Naive thymus-derived CD8-positive, alpha-beta T cell (primary cell): ENCODE data around the gene COPG1. TPM values are rescaled to one million over a fixed set of nuclear protein-coding genes. Genes with fewer than 3 reads are reported as not detected.
A peak's percentile ranks its signal among the peaks of the same experiment; 100 is the strongest.

Source experiments
- ATAC-seq, 2 donors: fragments of 150-1000 bp; cut with Tn5 transposase in 1 of 2; sonication (Bioruptor Pico), chemical (Tn5 transposase) in 1 of 2; 1 replicate in 1 of 2; 2 replicates in 1 of 2; pipeline ENCODE4 v1.10.0; 2021; ENCODE audit warnings: mild to moderate bottlenecking in 2 of 2, moderate library complexity in 2 of 2
- POLR2A ChIA-PET: fragments of 350-600 bp; sonication (Branson Sonifier 250); formaldehyde crosslinking; loops from one replicate; lab custom pipeline; 2021; ENCODE audit warnings: antibody characterized with exemption; lab: Charles Lee
- DNase-seq, 10 donors: peaks; one replicate each; pipeline versions ENCODE4 v3.0.0 to v3.0.0-alpha.2; 2020 to 2022
- H3K27ac Mint-ChIP-seq, 10 donors: one replicate each; pipeline ENCODE4 v1.8.0; 2020 to 2022; ENCODE audit warnings: mild to moderate bottlenecking in 10 of 10, mixed read lengths in 10 of 10, moderate library complexity in 4 of 10, inconsistent platforms in 1 of 10
- H3K27me3 Mint-ChIP-seq, 5 donors: one replicate each; pipeline ENCODE4 v1.8.0; 2021 to 2022; ENCODE audit warnings: mixed read lengths in 5 of 5
- H3K36me3 Mint-ChIP-seq, 3 donors: one replicate each; pipeline ENCODE4 v1.8.0; 2020 to 2022; ENCODE audit warnings: mixed read lengths in 3 of 3, mild to moderate bottlenecking in 2 of 3, inconsistent platforms in 1 of 3
- H3K4me1 Mint-ChIP-seq, 4 donors: one replicate each; pipeline ENCODE4 v1.8.0; 2021 to 2022; ENCODE audit warnings: mixed read lengths in 4 of 4
- H3K4me3 Mint-ChIP-seq, 10 donors: one replicate each; pipeline ENCODE4 v1.8.0; 2020 to 2022; ENCODE audit warnings: mild to moderate bottlenecking in 10 of 10, mixed read lengths in 10 of 10, moderate library complexity in 6 of 10, inconsistent platforms in 1 of 10
- H3K9me3 Mint-ChIP-seq, 9 donors: one replicate each; pipeline ENCODE4 v1.8.0; 2020 to 2022; ENCODE audit warnings: mixed read lengths in 9 of 9, mild to moderate bottlenecking in 3 of 9, inconsistent platforms in 1 of 9, moderate library complexity in 1 of 9
- polyA plus RNA-seq, 3 donors: library from polyadenylated mRNA; unstranded; fragments of 300-500 nt; fragmentation: Illumina TruSeq; gene quantifications; one replicate each; pipeline ENCODE4 v1.2.3, GENCODE V29; 2021
- total RNA-seq, 8 experiments: library from RNA in 2 of 8; stranded (reverse) in 2 of 8; gene quantifications; one replicate each; pipeline ENCODE4 v1.2.3 and lab custom pipeline; 2021 to 2026

The COPG1 gene
- total and polyA plus RNA-seq, 5 experiments from 2014 or later = 54.0 to 113 (median 75.5) TPM

- Mint-ChIP-seq H3K27ac (peak overlapping the region in 9 of 10 donors; percentile 51 to 95 (median 80)), H3K4me1 (peaks cover 21 to 73% (median 68%) of the 10 kb centered on the region in 4 donors), H3K36me3 (peaks cover 3 to 63% (median 4%) of the 10 kb centered on the region in 3 donors), H3K4me3 (peak overlapping the region in 8 of 10 donors; percentile 2 to 80 (median 58)), H3K27me3 (no peaks in the 10 kb centered on the region), H3K9me3 (no peaks in the 10 kb centered on the region)
- POLR2A ChIA-PET = interaction anchor here (0.7 to 3.9 kb wide), 5 partner anchors 9 to 744 kb away, joined by 3 to 43 read pairs (median 3); partner anchors contain the start of gene RAB43
- ATAC-seq (no peak), DNase-seq (peak in 1 of 10 donors; percentile 8)
These were observed 33.4 kb downstream of the COPG1 start for GRCh38 chr3:129282727-129283327.

DNA sequence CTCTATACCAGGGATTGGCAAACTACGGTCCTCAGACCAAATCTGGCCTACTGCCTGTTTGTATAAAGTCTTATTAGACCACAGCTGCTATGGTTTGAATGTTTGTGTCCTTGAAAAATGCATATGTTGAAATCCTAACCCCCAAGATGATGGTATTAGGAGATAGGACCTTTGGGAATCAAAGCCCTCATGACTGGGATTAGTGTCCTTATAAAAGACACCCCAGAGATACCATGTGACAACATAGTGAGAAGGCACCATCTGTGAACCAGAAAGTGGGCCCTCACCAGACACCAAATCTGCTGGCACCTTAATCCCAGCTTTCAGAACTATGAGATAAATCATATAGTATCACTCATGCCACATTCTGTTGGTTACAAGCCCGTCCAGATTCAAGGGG, 36.7 kb downstream of the COPG1 start:
- Mint-ChIP-seq H3K4me3 (no peak overlapping the region), H3K4me1 (peaks cover 10 to 58% (median 45%) of the 10 kb centered on the region in 4 donors), H3K36me3 (peaks cover 0 to 83% (median 3%) of the 10 kb centered on the region in 3 donors), H3K27ac (peak overlapping the region in 4 of 10 donors; percentile 8 to 31 (median 24)), H3K27me3 (no peaks in the 10 kb centered on the region), H3K9me3 (no peaks in the 10 kb centered on the region)
- POLR2A ChIA-PET = no interaction called here
- ATAC-seq (no peak), DNase-seq (no peak)

GRCh38 chr3:129288446-129288845, 39.0 kb downstream of the COPG1 start:
- no peaks in the 10 kb centered on the region for H3K27me3 Mint-ChIP-seq
- DNase-seq (no peak), ATAC-seq (no peak)
- no peak overlapping the region for H3K27ac Mint-ChIP-seq
- no peaks in the 10 kb centered on the region for H3K9me3 Mint-ChIP-seq
- peaks cover 0 to 87% (median 8%) of the 10 kb centered on the region in 3 donors for H3K36me3 Mint-ChIP-seq
- POLR2A ChIA-PET = interaction anchor here (2.1 kb wide), 1 partner anchor 28 kb away, joined by 8 read pairs; a partner anchor contains a TSS
- H3K4me1 Mint-ChIP-seq = peaks cover 11 to 42% (median 29%) of the 10 kb centered on the region in 4 donors
- H3K4me3 Mint-ChIP-seq = no peak overlapping the region

DNA sequence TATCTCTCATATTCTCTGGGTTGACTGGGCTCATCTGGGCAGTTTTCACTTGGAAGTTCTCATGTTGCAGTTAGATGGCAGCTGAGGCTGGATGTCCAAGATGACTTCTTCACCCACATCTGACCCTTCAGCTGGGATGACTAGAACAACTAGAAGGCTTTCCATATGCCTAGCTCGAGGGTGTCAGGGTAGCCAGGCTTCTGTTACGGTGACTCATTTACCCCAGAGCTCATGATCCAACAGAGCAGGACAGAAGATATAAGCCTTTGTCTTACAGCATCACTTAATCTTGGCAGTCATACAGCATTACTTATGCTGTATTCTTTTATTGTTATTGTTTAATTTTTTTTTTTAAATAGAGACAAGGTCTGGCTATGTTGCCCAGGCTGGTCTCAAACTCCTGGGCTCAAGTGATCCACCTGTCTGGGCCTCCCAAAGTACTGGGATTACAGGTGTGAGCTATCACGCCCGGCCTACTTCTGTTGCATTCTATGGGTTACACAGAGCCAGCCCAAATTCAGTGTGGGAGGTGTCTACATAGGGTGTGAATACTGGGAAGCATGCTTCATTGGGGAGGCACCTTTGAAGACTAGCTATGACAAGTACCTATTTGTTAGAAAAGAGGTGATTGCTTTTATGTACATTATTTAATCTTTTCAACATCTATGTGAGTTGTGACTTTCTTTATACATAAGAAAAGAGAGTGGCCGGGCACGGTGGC, 40.0 kb downstream of the COPG1 start:
- no peak for DNase-seq

GRCh38 chr3:129291236-129291886, 42.0 kb downstream of the COPG1 start:
- Mint-ChIP-seq H3K36me3 (peaks cover 0 to 89% (median 10%) of the 10 kb centered on the region in 3 donors), H3K4me3 (no peak overlapping the region)

More for the DNA sequence above, 40.0 kb downstream of the COPG1 start:
- no peaks in the 10 kb centered on the region for H3K27me3 Mint-ChIP-seq
- no peaks in the 10 kb centered on the region for H3K9me3 Mint-ChIP-seq
- peak overlapping the region in 1 of 10 donors; percentile 60 for H3K27ac Mint-ChIP-seq
- no peak overlapping the region for H3K4me3 Mint-ChIP-seq
- POLR2A ChIA-PET = interaction anchor here (0.5 to 2.1 kb wide), 3 partner anchors 17 to 27 kb away, joined by 3 to 8 read pairs (median 4); a partner anchor contains a TSS
- peaks cover 10 to 34% (median 20%) of the 10 kb centered on the region in 4 donors for H3K4me1 Mint-ChIP-seq
- no peak for ATAC-seq
- peaks cover 0 to 88% (median 10%) of the 10 kb centered on the region in 3 donors for H3K36me3 Mint-ChIP-seq

GRCh38 chr3:129295286-129295685, 45.9 kb downstream of the COPG1 start:
- POLR2A ChIA-PET = interaction anchor here (0.7 to 1.1 kb wide), 2 partner anchors 46 to 175 kb away, joined by 3 to 4 read pairs; no protein-coding TSS in a partner anchor
- H3K36me3 Mint-ChIP-seq = peaks cover 0 to 92% (median 16%) of the 10 kb centered on the region in 3 donors

More at GRCh38 chr3:129291236-129291886, 42.0 kb downstream of the COPG1 start:
- POLR2A ChIA-PET = interaction anchor here (0.6 to 0.9 kb wide), 2 partner anchors 15 to 25 kb away, joined by 4 read pairs; a partner anchor contains a TSS
- Mint-ChIP-seq H3K27ac (peak overlapping the region in 3 of 10 donors; percentile 17 to 54 (median 22)), H3K27me3 (no peaks in the 10 kb centered on the region), H3K9me3 (no peaks in the 10 kb centered on the region), H3K4me1 (peaks cover 6 to 21% (median 16%) of the 10 kb centered on the region in 4 donors)
- ATAC-seq = no peak
- no peak for DNase-seq

DNA sequence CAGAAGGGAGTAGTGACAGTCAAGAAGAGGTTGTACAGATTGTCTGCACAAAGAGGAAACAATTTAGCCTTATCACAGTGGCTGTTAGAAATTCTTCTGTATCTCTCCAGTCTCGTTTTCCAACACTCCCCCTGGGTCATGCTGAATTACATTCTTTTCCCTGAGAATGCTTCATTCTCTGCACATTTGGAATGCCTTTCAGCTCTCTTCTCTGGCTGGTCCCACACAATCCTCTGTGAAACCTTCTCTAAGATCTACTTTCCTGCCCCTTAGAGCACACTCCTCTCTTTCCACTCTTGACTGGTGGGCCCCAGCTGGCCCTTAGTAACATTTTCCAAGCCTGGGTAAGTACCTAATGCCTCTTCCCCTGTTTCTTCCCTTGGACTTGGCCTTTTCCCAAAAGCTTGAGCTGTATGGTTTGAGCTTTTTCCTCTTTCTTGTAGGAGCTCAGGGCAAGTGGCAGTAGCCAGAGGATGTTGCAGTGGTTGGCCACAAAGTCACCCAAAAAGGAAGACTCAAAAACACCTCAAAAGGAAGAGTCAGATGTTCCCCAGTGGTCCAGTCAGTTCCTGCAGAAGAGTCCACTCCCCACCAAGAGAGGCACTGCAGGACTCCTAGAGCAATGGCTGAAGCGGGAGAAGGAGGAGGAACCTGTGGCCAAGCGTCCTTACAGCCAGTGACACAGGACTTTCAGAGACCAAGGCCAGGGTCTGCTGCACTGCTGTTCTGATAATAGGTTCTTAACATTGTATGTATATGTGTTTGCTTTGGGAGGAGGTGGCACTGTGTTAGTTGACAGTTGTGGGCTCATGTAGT, 54.9 kb downstream of the COPG1 start:
- Mint-ChIP-seq H3K27me3 (no peaks in the 10 kb centered on the region), H3K4me3 (peak overlapping the region in 1 of 10 donors; percentile 3), H3K9me3 (no peaks in the 10 kb centered on the region), H3K36me3 (peaks cover 0 to 74% (median 7%) of the 10 kb centered on the region in 3 donors), H3K27ac (peak overlapping the region; percentile 11 to 79 (median 66)), H3K4me1 (peaks cover 9 to 26% (median 18%) of the 10 kb centered on the region in 4 donors)
- POLR2A ChIA-PET = interaction anchor here (2.0 kb wide), 1 partner anchor 11 kb away, joined by 18 read pairs; a partner anchor contains a TSS
- ATAC-seq (no peak), DNase-seq (no peak)

More at GRCh38 chr3:129295286-129295685, 45.9 kb downstream of the COPG1 start:
- H3K27ac Mint-ChIP-seq = peak overlapping the region in 2 of 10 donors; percentile 13 to 28
- ATAC-seq (no peak), DNase-seq (no peak)
- no peaks in the 10 kb centered on the region for H3K9me3 Mint-ChIP-seq
- H3K4me3 Mint-ChIP-seq = no peak overlapping the region
- H3K4me1 Mint-ChIP-seq = peaks cover 2 to 12% (median 10%) of the 10 kb centered on the region in 4 donors
- H3K27me3 Mint-ChIP-seq = no peaks in the 10 kb centered on the region

GRCh38 chr3:129304962-129305222, 55.5 kb downstream of the COPG1 start:
- POLR2A ChIA-PET = interaction anchor here (0.6 to 2.0 kb wide), 2 partner anchors 10 to 18 kb away, joined by 3 to 18 read pairs; a partner anchor contains a TSS
- Mint-ChIP-seq H3K4me1 (peaks cover 9 to 26% (median 18%) of the 10 kb centered on the region in 4 donors), H3K27ac (peak overlapping the region in 7 of 10 donors; percentile 49 to 77 (median 64)), H3K4me3 (no peak overlapping the region), H3K36me3 (peaks cover 0 to 70% (median 7%) of the 10 kb centered on the region in 3 donors), H3K9me3 (no peaks in the 10 kb centered on the region), H3K27me3 (no peaks in the 10 kb centered on the region)
- ATAC-seq = no peak
- no peak for DNase-seq

DNA sequence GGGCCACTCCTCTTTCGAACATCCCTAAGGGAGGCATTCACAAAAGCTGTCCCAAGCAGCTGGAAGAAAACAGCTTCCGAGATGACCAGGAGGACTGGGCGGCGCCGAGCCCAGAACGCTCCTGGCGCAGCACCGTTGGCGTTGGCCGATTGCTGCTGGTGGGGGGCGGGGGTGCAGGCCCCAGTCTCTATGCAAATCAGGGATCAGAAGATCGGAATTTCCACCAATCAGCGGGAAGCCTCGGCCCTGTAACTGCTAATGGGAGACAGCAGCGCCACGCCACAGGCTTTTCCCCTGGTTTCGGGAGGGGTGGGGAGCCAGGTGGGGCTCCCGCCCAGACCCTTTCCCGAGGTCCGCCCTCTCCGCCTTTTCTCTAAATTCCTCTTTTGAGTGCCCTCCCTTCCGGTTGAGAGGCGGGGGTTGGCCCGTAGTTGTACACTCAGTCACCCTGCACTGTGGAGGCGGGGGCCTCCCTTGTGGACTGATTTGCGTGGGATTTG, 56.2 kb downstream of the COPG1 start:
- ATAC-seq (peak in 1 of 2 donors; percentile 35), DNase-seq (no peak)

GRCh38 chr3:129308636-129309035, 59.2 kb downstream of the COPG1 start:
- no peak for DNase-seq
- POLR2A ChIA-PET = interaction anchor here (0.7 to 2.8 kb wide), 2 partner anchors 7 to 19 kb away, joined by 3 to 24 read pairs; a partner anchor contains a TSS
- peak overlapping the region in 7 of 10 donors; percentile 2 to 78 (median 35) for H3K27ac Mint-ChIP-seq
- peaks cover 0 to 34% (median 2%) of the 10 kb centered on the region in 3 donors for H3K36me3 Mint-ChIP-seq
- no peaks in the 10 kb centered on the region for H3K27me3 Mint-ChIP-seq
- H3K4me1 Mint-ChIP-seq = peaks cover 15 to 39% (median 35%) of the 10 kb centered on the region in 4 donors
- H3K9me3 Mint-ChIP-seq = no peaks in the 10 kb centered on the region
- no peak overlapping the region for H3K4me3 Mint-ChIP-seq
- ATAC-seq = no peak

More for the DNA sequence above, 56.2 kb downstream of the COPG1 start:
- Mint-ChIP-seq H3K36me3 (peaks cover 0 to 62% (median 7%) of the 10 kb centered on the region in 3 donors), H3K27ac (peak overlapping the region in 7 of 10 donors; percentile 14 to 71 (median 56)), H3K9me3 (no peaks in the 10 kb centered on the region), H3K4me3 (peak overlapping the region in 1 of 10 donors; percentile 55), H3K4me1 (peaks cover 9 to 26% (median 18%) of the 10 kb centered on the region in 4 donors), H3K27me3 (no peaks in the 10 kb centered on the region)
- POLR2A ChIA-PET = interaction anchor here (0.6 to 2.8 kb wide), 3 partner anchors 10 to 17 kb away, joined by 3 to 24 read pairs (median 18); a partner anchor contains a TSS
